GM20000 (cell line): Measurements from ENCODE around the gene DGKG.

Experiments
- DNase-seq: peaks from one replicate; pipeline ENCODE4 v3.0.0; 2012; ENCODE audit warnings: low spot score
- TF ChIP-seq, protein P1 (sequence below): IDR thresholded peaks from 2 replicates; pipeline ENCODE4 v1.5.1; 2012; ENCODE audit warnings: mild to moderate bottlenecking, control low read depth; ENCODE audit errors: extremely low read depth, missing control alignments

The DGKG gene

DNA sequence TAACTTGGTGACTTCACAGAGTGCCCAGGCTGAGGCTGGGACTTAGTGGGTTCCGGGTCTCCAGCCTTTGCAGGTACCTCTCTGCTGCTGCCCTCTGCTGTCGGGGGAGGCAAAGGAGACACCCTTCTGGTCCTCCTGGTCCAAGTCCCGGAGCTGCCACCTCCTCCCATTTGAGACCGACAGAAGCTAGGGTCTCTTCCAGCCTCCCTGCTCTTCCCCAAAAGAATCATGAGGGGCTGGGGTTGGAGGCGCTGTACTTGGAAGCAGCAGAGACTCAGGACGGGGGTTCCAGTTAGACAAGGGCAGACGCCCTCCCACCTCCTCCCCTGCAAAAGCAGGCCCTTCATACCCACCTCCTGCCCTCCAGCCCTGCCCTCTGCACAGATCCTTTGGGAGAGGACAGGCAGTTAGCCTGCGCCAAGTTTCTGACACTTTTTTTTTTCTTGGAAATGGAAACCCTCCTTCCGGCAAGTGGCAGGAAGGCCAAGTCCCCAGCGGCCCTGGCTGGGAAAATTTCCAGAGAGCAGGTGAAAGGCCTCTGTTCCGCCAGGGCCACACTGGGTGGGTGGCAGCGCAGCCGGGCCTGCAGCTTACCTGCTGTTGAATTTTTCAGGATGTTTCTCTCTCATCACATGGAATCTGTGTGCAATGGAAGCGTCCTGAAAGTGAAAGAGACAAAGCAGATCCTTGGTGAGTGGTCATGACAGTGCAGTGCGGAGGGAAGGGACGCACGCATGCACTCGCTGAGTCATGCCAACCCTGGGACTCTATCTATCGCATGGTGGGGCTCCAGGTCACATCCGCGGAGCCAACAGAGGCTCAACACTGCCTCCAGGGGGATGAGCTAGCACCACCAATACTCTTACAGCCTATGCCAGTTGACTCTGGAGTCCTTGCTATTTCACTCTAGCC, 119.9 kb downstream of the DGKG start:
- DNase-seq, result peak; percentile 66
- TF ChIP-seq, protein P1, sequence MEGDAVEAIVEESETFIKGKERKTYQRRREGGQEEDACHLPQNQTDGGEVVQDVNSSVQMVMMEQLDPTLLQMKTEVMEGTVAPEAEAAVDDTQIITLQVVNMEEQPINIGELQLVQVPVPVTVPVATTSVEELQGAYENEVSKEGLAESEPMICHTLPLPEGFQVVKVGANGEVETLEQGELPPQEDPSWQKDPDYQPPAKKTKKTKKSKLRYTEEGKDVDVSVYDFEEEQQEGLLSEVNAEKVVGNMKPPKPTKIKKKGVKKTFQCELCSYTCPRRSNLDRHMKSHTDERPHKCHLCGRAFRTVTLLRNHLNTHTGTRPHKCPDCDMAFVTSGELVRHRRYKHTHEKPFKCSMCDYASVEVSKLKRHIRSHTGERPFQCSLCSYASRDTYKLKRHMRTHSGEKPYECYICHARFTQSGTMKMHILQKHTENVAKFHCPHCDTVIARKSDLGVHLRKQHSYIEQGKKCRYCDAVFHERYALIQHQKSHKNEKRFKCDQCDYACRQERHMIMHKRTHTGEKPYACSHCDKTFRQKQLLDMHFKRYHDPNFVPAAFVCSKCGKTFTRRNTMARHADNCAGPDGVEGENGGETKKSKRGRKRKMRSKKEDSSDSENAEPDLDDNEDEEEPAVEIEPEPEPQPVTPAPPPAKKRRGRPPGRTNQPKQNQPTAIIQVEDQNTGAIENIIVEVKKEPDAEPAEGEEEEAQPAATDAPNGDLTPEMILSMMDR, result peak; percentile 67

- TF ChIP-seq, protein P1, result no peak
Observed at GRCh38 chr3:186239321-186239720, 122.7 kb downstream of the DGKG start.

GRCh38 chr3:186237915-186238314, 124.1 kb downstream of the DGKG start:
- TF ChIP-seq, protein P1, result no peak
- no peak for DNase-seq

More at GRCh38 chr3:186239321-186239720, 122.7 kb downstream of the DGKG start:
- no peak for DNase-seq

- TF ChIP-seq, protein P1, result no peak
- no peak for DNase-seq
Observed at GRCh38 chr3:186236357-186237020, 125.5 kb downstream of the DGKG start.

DNA sequence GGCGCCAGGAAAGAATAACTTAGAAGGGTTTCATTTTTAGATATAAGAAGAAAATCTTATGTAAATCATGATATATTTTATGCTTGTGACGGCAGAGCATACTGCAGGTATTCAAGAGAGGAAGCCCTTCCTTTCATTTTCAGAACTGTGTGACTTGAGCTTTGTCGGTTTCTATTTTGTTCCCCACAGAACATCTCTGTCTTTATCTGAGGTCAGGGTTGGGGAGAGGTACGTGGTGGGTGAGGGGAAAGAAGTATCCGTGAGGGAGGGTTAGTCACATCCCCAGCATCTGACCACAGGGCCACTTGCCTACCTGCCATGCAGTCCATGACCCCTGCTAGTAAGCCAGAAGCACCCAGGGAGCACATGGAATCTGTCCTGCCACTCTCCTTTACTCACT, 126.5 kb downstream of the DGKG start:
- peak; percentile 61 for DNase-seq
- TF ChIP-seq, protein P1, result no peak

- no peak for DNase-seq
- TF ChIP-seq, protein P1, result no peak
Observed at GRCh38 chr3:186234152-186234551, 127.9 kb downstream of the DGKG start.

- TF ChIP-seq, protein P1, result no peak
- DNase-seq, result no peak
Observed at GRCh38 chr3:186226482-186226881, 135.6 kb downstream of the DGKG start.
